ENCODE measurements around the gene SEC16B.

SEC16B gene

GRCh38 chr1:177932123-177932522 is 37.7 kb downstream of the SEC16B start:
- no peak for ATAC-seq
- TF ChIP-seq PPARA (CRISPR knock-in tag; IDR thresholded peaks at IDR 0.05; ENCODE audit: borderline replicate concordance) (no peak), ESRRG (CRISPR knock-in tag; IDR thresholded peaks at IDR 0.05) (no peak), TSHZ2 (CRISPR knock-in tag; IDR thresholded peaks at IDR 0.05) (no peak), CSDC2 (CRISPR knock-in tag; IDR thresholded peaks at IDR 0.05) (no peak), OSR1 (CRISPR knock-in tag; IDR thresholded peaks at IDR 0.05) (no peak), ZNF70 (CRISPR knock-in tag; IDR thresholded peaks at IDR 0.05) (no peak), ARNTL (CRISPR knock-in tag; IDR thresholded peaks at IDR 0.05; ENCODE audit: borderline replicate concordance, low read depth) (no peak), TOX (CRISPR knock-in tag; IDR thresholded peaks at IDR 0.05; ENCODE audit: borderline replicate concordance) (no peak), BACH2 (CRISPR knock-in tag; IDR thresholded peaks at IDR 0.05; ENCODE audit: borderline replicate concordance) (no peak), TCF4 (CRISPR knock-in tag; IDR thresholded peaks at IDR 0.05; ENCODE audit: borderline replicate concordance) (no peak), POU6F1 (CRISPR knock-in tag; IDR thresholded peaks at IDR 0.05; ENCODE audit: borderline replicate concordance, low read depth) (no peak), ISL1 (CRISPR knock-in tag; IDR thresholded peaks at IDR 0.05) (no peak), GLIS3 (CRISPR knock-in tag; IDR thresholded peaks at IDR 0.05) (no peak), RARB (CRISPR knock-in tag; IDR thresholded peaks at IDR 0.05) (no peak), ZC3H10 (CRISPR knock-in tag; IDR thresholded peaks at IDR 0.05) (no peak)
- TF ChIP-seq, protein P1, sequence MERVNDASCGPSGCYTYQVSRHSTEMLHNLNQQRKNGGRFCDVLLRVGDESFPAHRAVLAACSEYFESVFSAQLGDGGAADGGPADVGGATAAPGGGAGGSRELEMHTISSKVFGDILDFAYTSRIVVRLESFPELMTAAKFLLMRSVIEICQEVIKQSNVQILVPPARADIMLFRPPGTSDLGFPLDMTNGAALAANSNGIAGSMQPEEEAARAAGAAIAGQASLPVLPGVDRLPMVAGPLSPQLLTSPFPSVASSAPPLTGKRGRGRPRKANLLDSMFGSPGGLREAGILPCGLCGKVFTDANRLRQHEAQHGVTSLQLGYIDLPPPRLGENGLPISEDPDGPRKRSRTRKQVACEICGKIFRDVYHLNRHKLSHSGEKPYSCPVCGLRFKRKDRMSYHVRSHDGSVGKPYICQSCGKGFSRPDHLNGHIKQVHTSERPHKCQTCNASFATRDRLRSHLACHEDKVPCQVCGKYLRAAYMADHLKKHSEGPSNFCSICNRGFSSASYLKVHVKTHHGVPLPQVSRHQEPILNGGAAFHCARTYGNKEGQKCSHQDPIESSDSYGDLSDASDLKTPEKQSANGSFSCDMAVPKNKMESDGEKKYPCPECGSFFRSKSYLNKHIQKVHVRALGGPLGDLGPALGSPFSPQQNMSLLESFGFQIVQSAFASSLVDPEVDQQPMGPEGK (CRISPR knock-in tag; IDR thresholded peaks at IDR 0.05; ENCODE audit: borderline replicate concordance) = no peak
- TF ChIP-seq, protein P2, sequence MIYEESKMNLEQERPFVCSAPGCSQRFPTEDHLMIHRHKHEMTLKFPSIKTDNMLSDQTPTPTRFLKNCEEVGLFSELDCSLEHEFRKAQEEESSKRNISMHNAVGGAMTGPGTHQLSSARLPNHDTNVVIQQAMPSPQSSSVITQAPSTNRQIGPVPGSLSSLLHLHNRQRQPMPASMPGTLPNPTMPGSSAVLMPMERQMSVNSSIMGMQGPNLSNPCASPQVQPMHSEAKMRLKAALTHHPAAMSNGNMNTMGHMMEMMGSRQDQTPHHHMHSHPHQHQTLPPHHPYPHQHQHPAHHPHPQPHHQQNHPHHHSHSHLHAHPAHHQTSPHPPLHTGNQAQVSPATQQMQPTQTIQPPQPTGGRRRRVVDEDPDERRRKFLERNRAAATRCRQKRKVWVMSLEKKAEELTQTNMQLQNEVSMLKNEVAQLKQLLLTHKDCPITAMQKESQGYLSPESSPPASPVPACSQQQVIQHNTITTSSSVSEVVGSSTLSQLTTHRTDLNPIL (CRISPR knock-in tag; IDR thresholded peaks at IDR 0.05; ENCODE audit: low read depth) = no peak
- TF ChIP-seq, protein P3, sequence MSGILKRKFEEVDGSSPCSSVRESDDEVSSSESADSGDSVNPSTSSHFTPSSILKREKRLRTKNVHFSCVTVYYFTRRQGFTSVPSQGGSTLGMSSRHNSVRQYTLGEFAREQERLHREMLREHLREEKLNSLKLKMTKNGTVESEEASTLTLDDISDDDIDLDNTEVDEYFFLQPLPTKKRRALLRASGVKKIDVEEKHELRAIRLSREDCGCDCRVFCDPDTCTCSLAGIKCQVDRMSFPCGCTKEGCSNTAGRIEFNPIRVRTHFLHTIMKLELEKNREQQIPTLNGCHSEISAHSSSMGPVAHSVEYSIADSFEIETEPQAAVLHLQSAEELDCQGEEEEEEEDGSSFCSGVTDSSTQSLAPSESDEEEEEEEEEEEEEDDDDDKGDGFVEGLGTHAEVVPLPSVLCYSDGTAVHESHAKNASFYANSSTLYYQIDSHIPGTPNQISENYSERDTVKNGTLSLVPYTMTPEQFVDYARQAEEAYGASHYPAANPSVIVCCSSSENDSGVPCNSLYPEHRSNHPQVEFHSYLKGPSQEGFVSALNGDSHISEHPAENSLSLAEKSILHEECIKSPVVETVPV (CRISPR knock-in tag; IDR thresholded peaks at IDR 0.05) = no peak

DNA sequence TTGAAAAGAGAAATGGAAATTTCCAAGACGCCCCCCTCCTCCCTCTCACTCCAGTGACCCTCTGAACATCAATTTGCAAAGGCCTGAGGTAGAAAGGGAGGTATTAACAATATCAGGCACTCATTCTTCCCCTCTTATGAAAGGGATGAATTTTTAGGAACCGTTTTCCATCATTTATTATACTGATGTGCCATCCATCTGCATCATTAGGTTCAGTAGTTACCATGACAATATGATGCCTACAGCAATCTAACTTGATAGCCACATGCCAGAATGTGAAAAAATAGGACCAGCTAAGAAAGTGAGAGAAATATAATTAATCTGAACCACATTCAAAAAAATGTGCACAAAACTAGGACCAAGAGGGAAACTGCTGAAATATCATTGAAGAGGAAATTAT is 40.9 kb downstream of the SEC16B start:
- ATAC-seq = no peak
- TF ChIP-seq ZNF565 (CRISPR knock-in tag; conservative IDR thresholded peaks at IDR 0.05; ENCODE audit: low read depth) (no peak), TSHZ2 (CRISPR knock-in tag; IDR thresholded peaks at IDR 0.05) (no peak), CSDC2 (CRISPR knock-in tag; IDR thresholded peaks at IDR 0.05) (no peak), ARNTL (CRISPR knock-in tag; IDR thresholded peaks at IDR 0.05; ENCODE audit: borderline replicate concordance, low read depth) (no peak), OSR1 (CRISPR knock-in tag; IDR thresholded peaks at IDR 0.05) (no peak), GLIS3 (CRISPR knock-in tag; IDR thresholded peaks at IDR 0.05) (no peak), ZFP30 (CRISPR knock-in tag; IDR thresholded peaks at IDR 0.05) (no peak), RARB (CRISPR knock-in tag; IDR thresholded peaks at IDR 0.05) (no peak), TOX (CRISPR knock-in tag; IDR thresholded peaks at IDR 0.05; ENCODE audit: borderline replicate concordance) (no peak), ZNF70 (CRISPR knock-in tag; IDR thresholded peaks at IDR 0.05) (no peak), ISL1 (CRISPR knock-in tag; IDR thresholded peaks at IDR 0.05) (no peak), SNAI2 (CRISPR knock-in tag; IDR thresholded peaks at IDR 0.05) (no peak)
- TF ChIP-seq, protein P3 (CRISPR knock-in tag; IDR thresholded peaks at IDR 0.05) = no peak
- TF ChIP-seq, protein P1 (CRISPR knock-in tag; IDR thresholded peaks at IDR 0.05; ENCODE audit: borderline replicate concordance) = no peak
- TF ChIP-seq, protein P2 (CRISPR knock-in tag; IDR thresholded peaks at IDR 0.05; ENCODE audit: low read depth) = no peak
